ENCODE data around the gene PTX4. TPM values are rescaled to one million over a fixed set of nuclear protein-coding genes. Genes with fewer than 3 reads are reported as not detected.
A peak's percentile ranks its signal among the peaks of the same experiment; 100 is the strongest.

PTX4 gene
- total RNA-seq (0.31 TPM in 1 of 2 replicates, not detected in the other), polyA plus RNA-seq (not detected in 2 replicates), polyA minus RNA-seq (not detected in 2 replicates), Bru-seq, nascent RNA (percentile 10 among the genes with signal in this experiment), BruChase-seq, experiment 1, labeled RNA remaining after a 6-hour chase (percentile 24 among the genes with signal in this experiment), BruChase-seq, experiment 2, labeled RNA remaining after a 2-hour chase (percentile 22 among the genes with signal in this experiment)
- not detected in 2 replicates for polyA plus RNA-seq (2011; cell fraction: cytosol; rRNA removed)
- not detected in 2 replicates for polyA plus RNA-seq (2011; cell fraction: nucleus; rRNA removed)
- polyA plus RNA-seq (2012) = not detected in 2 replicates
- polyA minus RNA-seq (2011; cell fraction: cytosol; rRNA and poly(A)+ RNA removed) = not detected
- polyA minus RNA-seq (2011; cell fraction: nucleus; rRNA and poly(A)+ RNA removed) = not detected in 2 replicates
- long read RNA-seq = 0 reads

GRCh38 chr16:1488619-1489018 is at the start of gene PTX4:
TSS of gene PTX4 (minus strand) at chr16:1488944. CDS start at chr16:1488909, 35 bp downstream.
- TF ChIP-seq EZH2 (IDR thresholded peaks at IDR 0.05; ENCODE audit: borderline replicate concordance, low read depth, low read length, severe bottlenecking) (no peak), MYC (IDR thresholded peaks at IDR 0.05; ENCODE audit: low read depth, low read length) (no peak), MAX (IDR thresholded peaks at IDR 0.05; ENCODE audit: insufficient read depth, insufficient read length) (no peak), CTCF (IDR thresholded peaks at IDR 0.05; ENCODE audit: extremely low read depth in 1 of 2, insufficient read depth in 1 of 2, low read depth in 1 of 2, low read length in 2 of 2) (no peak), POLR2A (IDR thresholded peaks at IDR 0.05; ENCODE audit: low read depth, low read length) (no peak), GATA2 (IDR thresholded peaks at IDR 0.05; ENCODE audit: insufficient read depth, insufficient read length, low read depth, low read length) (no peak), POLR2AphosphoS5 (IDR thresholded peaks at IDR 0.05; ENCODE audit: insufficient read depth, low read depth, low read length) (no peak), JUN (IDR thresholded peaks at IDR 0.05; ENCODE audit: borderline replicate concordance, insufficient read depth, insufficient read length, low read depth) (no peak), FOS (IDR thresholded peaks at IDR 0.05; ENCODE audit: borderline replicate concordance, insufficient read depth, low read length) (no peak)

More at GRCh38 chr16:1488619-1489018, at the start of gene PTX4:
- Histone ChIP-seq H4K20me1 (replicated peaks; ENCODE audit: control insufficient read depth, extremely low read depth, insufficient read depth, low read length) (no peaks in the 10 kb centered on the region), H3K9me3 (replicated peaks; ENCODE audit: control insufficient read depth, insufficient read depth, low read length) (no peaks in the 10 kb centered on the region), H3K27me3 (ENCODE audit: control insufficient read depth in 2 of 2, insufficient read depth in 2 of 2, low read length in 2 of 2) (no peaks in the 10 kb centered on the region), H3K4me1 (ENCODE audit: control insufficient read depth, extremely low read depth, insufficient read depth, low read length) (peaks cover 6% of the 10 kb centered on the region), H3K9me1 (replicated peaks; ENCODE audit: control insufficient read depth, extremely low read depth, insufficient read depth, low read length) (no peaks in the 10 kb centered on the region), H3K4me2 (ENCODE audit: insufficient read depth, low read length) (no peak within 1 kb of the TSS), H2AFZ (ENCODE audit: low read depth, low read length) (no peak within 1 kb of the TSS), H3K9ac (replicated peaks; ENCODE audit: extremely low read depth, insufficient read depth, low read length) (no peak within 1 kb of the TSS), H3K27ac (ENCODE audit: insufficient read depth, low read depth, low read length) (no peak within 1 kb of the TSS), H3K79me2 (ENCODE audit: control insufficient read depth, insufficient read depth, low read length) (peaks cover 1% of the 10 kb centered on the region), H3K36me3 (ENCODE audit: control insufficient read depth in 2 of 2, extremely low read depth in 1 of 2, insufficient read depth in 2 of 2, low read length in 2 of 2) (no peaks in the 10 kb centered on the region), H3K4me3 (replicated peaks in 1 of 3; ENCODE audit: insufficient read depth in 1 of 3, low read depth in 1 of 3, low read length in 3 of 3) (no peak within 1 kb of the TSS)
- POLR2A ChIA-PET = no interaction called here
- FAIRE-seq = no peak
- no TSS peak for BruUV-seq (replicated peaks)
- no peak for DNase-seq (ENCODE audit: low read depth, low spot score)
- dilution Hi-C loops (cut with MboI; ENCODE audit: extremely low pct_ligation_motif_present, low sequenced_read_pairs) = no loop called here
- intact Hi-C loops (cut with micrococcal nuclease) = no loop called here
- CTCF ChIA-PET = no interaction called here

Measured in endothelial cell of umbilical vein (primary cell).